Effector CD4-positive, alpha-beta T cell (primary cell): ENCODE measurements around the gene CBLB.
"Not testable (repeated sequence)": the region's sequence is repeated elsewhere in the genome, so short reads cannot be mapped to it uniquely, and the experiment has no call there.

ENCODE experiments used
- DNase-seq: peaks from one replicate; pipeline ENCODE4 v3.0.0-alpha.2; 2020

The CBLB gene

GRCh38 chr3:105783631-105784030, 85.2 kb downstream of the CBLB start:
- DNase-seq = no peak

GRCh38 chr3:105781871-105782270, 86.9 kb downstream of the CBLB start:
- DNase-seq = no peak

- DNase-seq = no peak
Measured at GRCh38 chr3:105780107-105780506, 88.7 kb downstream of the CBLB start.

GRCh38 chr3:105775368-105775767, 93.4 kb downstream of the CBLB start:
- no peak for DNase-seq

GRCh38 chr3:105774444-105775180, 94.2 kb downstream of the CBLB start:
- no peak for DNase-seq

GRCh38 chr3:105773291-105773690, 95.5 kb downstream of the CBLB start:
- no peak for DNase-seq

- DNase-seq = no peak
Measured at GRCh38 chr3:105772635-105773034, 96.2 kb downstream of the CBLB start.

GRCh38 chr3:105771392-105771791, 97.4 kb downstream of the CBLB start:
- no peak for DNase-seq

- DNase-seq = no peak
Measured at GRCh38 chr3:105770410-105770809, 98.4 kb downstream of the CBLB start.

- no peak for DNase-seq
Measured at GRCh38 chr3:105767776-105768175, 101.0 kb downstream of the CBLB start.

- no peak for DNase-seq
Measured at GRCh38 chr3:105767216-105767615, 101.6 kb downstream of the CBLB start.

GRCh38 chr3:105765308-105765639, 103.5 kb downstream of the CBLB start:
- no peak for DNase-seq

GRCh38 chr3:105764378-105765307, 104.2 kb downstream of the CBLB start:
- no peak for DNase-seq

GRCh38 chr3:105763659-105764036, 105.2 kb downstream of the CBLB start:
- DNase-seq = no peak

- no peak for DNase-seq
Measured at GRCh38 chr3:105762749-105763658, 105.8 kb downstream of the CBLB start.

- not testable (repeated sequence) for DNase-seq
Measured at GRCh38 chr3:105762214-105762613, 106.6 kb downstream of the CBLB start.

GRCh38 chr3:105759442-105760078, 109.3 kb downstream of the CBLB start:
- no peak for DNase-seq

- DNase-seq = no peak
Measured at GRCh38 chr3:105758451-105758850, 110.4 kb downstream of the CBLB start.

- DNase-seq = no peak
Measured at GRCh38 chr3:105755121-105755886, 113.5 kb downstream of the CBLB start.

- DNase-seq = peak; percentile 39
Measured at GRCh38 chr3:105752791-105753415, 115.9 kb downstream of the CBLB start.

GRCh38 chr3:105747696-105748095, 121.1 kb downstream of the CBLB start:
- no peak for DNase-seq
